ENCODE data around the gene SNX12. TPM values are rescaled to one million over a fixed set of nuclear protein-coding genes. Genes with fewer than 3 reads are reported as not detected.
"Not testable (repeated sequence)": the region's sequence is repeated elsewhere in the genome, so short reads cannot be mapped to it uniquely, and the experiment has no call there.

SNX12 gene
- total and polyA plus RNA-seq, 9 donors = 28.5 to 74.8 (median 59.2) TPM

- no peaks in the 10 kb centered on the region for H3K4me1 ChIP-seq (ENCODE audit: insufficient read depth)
- no peak for DNase-seq
- intact Hi-C loops (cut with DNase I) = no loop called here
- H3K9me3 ChIP-seq = no peaks in the 10 kb centered on the region
- H3K27me3 ChIP-seq = no peaks in the 10 kb centered on the region
- H3K36me3 ChIP-seq = no peaks in the 10 kb centered on the region
- TF ChIP-seq POLR2A (IDR thresholded peaks at IDR 0.05) = no peak
- TF ChIP-seq CTCF (IDR thresholded peaks at IDR 0.05) = no peak
- no peak for TF ChIP-seq EP300 (IDR thresholded peaks at IDR 0.05)
- no peak overlapping the region for H3K27ac ChIP-seq
- 60 to 63% (median 62%) methylated on average over 3 of the region's 3 CpGs for WGBS, 3 donors
- no peak overlapping the region for H3K4me3 ChIP-seq
Measured at GRCh38 chrX:71057848-71058530, 10.1 kb downstream of the SNX12 start.

- Histone ChIP-seq H3K4me1 (ENCODE audit: insufficient read depth) (no peaks in the 10 kb centered on the region), H3K9me3 (no peaks in the 10 kb centered on the region), H3K27me3 (no peaks in the 10 kb centered on the region), H3K4me3 (no peak overlapping the region), H3K36me3 (no peaks in the 10 kb centered on the region), H3K27ac (no peak overlapping the region)
- TF ChIP-seq POLR2A (IDR thresholded peaks at IDR 0.05) (no peak), CTCF (IDR thresholded peaks at IDR 0.05) (no peak), EP300 (IDR thresholded peaks at IDR 0.05) (no peak)
- no peak for DNase-seq
- intact Hi-C loops (cut with DNase I) = no loop called here
Measured at GRCh38 chrX:71056867-71057266, 11.3 kb downstream of the SNX12 start.

- H3K4me1 ChIP-seq (ENCODE audit: insufficient read depth) = no peaks in the 10 kb centered on the region
- H3K9me3 ChIP-seq = no peaks in the 10 kb centered on the region
- intact Hi-C loops (cut with DNase I) = no loop called here
- WGBS, 3 donors = 66 to 73% (median 71%) methylated on average over 18 of the region's 18 CpGs
- H3K36me3 ChIP-seq = no peaks in the 10 kb centered on the region
- TF ChIP-seq POLR2A (IDR thresholded peaks at IDR 0.05) = no peak
- no peak for TF ChIP-seq CTCF (IDR thresholded peaks at IDR 0.05)
- TF ChIP-seq EP300 (IDR thresholded peaks at IDR 0.05) = no peak
- H3K27ac ChIP-seq = no peak overlapping the region
- no peak for DNase-seq
- no peaks in the 10 kb centered on the region for H3K27me3 ChIP-seq
- H3K4me3 ChIP-seq = no peak overlapping the region
Measured at GRCh38 chrX:71053217-71053621, 14.9 kb downstream of the SNX12 start.

GRCh38 chrX:71052721-71053120 lies 15.4 kb downstream of the SNX12 start:
- intact Hi-C loops (cut with DNase I) = no loop called here
- TF ChIP-seq POLR2A (IDR thresholded peaks at IDR 0.05) = no peak
- H3K9me3 ChIP-seq = no peaks in the 10 kb centered on the region
- no peak overlapping the region for H3K4me3 ChIP-seq
- DNase-seq = no peak
- no peaks in the 10 kb centered on the region for H3K36me3 ChIP-seq
- H3K27ac ChIP-seq = no peak overlapping the region
- WGBS, 3 donors = 78 to 87% (median 80%) methylated on average over 7 of the region's 7 CpGs
- no peaks in the 10 kb centered on the region for H3K4me1 ChIP-seq (ENCODE audit: insufficient read depth)
- no peaks in the 10 kb centered on the region for H3K27me3 ChIP-seq

- H3K4me3 ChIP-seq; H3K9me3 ChIP-seq; H3K36me3 ChIP-seq; H3K27ac ChIP-seq; H3K27me3 ChIP-seq; H3K4me1 ChIP-seq (ENCODE audit: insufficient read depth); intact Hi-C loops (cut with DNase I); DNase-seq: not testable (repeated sequence)
- WGBS, 3 donors = 91 to 93% (median 93%) methylated on average over 3 to 8 of the region's 8 CpGs
Measured at GRCh38 chrX:71047891-71048290, 20.2 kb downstream of the SNX12 start.

All from ovary (tissue), 9 donors.